ENCODE data around the gene SPINT4.

SPINT4 gene

GRCh38 chr20:45727044-45727443 is 4.9 kb downstream of the SPINT4 start:
- TF ChIP-seq SIN3A (IDR thresholded peaks at IDR 0.05; ENCODE audit: borderline replicate concordance, insufficient read depth, low read length) (no peak), TAF1 (IDR thresholded peaks at IDR 0.05; ENCODE audit: borderline replicate concordance, insufficient read depth, low read length) (no peak), FOXP2 (optimal IDR thresholded peaks at IDR 0.05; ENCODE audit: borderline replicate concordance, extremely low read depth, extremely low read length, insufficient read depth) (no peak), REST (IDR thresholded peaks at IDR 0.05; ENCODE audit: insufficient read depth in 1 of 2, low read depth in 2 of 2, low read length in 2 of 2) (no peak), POLR2AphosphoS5 (IDR thresholded peaks at IDR 0.05; ENCODE audit: low read depth, low read length) (no peak)

GRCh38 chr20:45732199-45732598 is 10.1 kb downstream of the SPINT4 start:
- TF ChIP-seq POLR2AphosphoS5 (IDR thresholded peaks at IDR 0.05; ENCODE audit: low read depth, low read length), result no peak
- no peak for TF ChIP-seq FOXP2 (optimal IDR thresholded peaks at IDR 0.05; ENCODE audit: borderline replicate concordance, extremely low read depth, extremely low read length, insufficient read depth)
- no peak for TF ChIP-seq SIN3A (IDR thresholded peaks at IDR 0.05; ENCODE audit: borderline replicate concordance, insufficient read depth, low read length)
- TF ChIP-seq TAF1 (IDR thresholded peaks at IDR 0.05; ENCODE audit: borderline replicate concordance, insufficient read depth, low read length), result no peak
- no peak for TF ChIP-seq REST (IDR thresholded peaks at IDR 0.05; ENCODE audit: insufficient read depth in 1 of 2, low read depth in 2 of 2, low read length in 2 of 2)

GRCh38 chr20:45735552-45735951 is 13.4 kb downstream of the SPINT4 start:
- TF ChIP-seq FOXP2 (optimal IDR thresholded peaks at IDR 0.05; ENCODE audit: borderline replicate concordance, extremely low read depth, extremely low read length, insufficient read depth), result no peak
- TF ChIP-seq TAF1 (IDR thresholded peaks at IDR 0.05; ENCODE audit: borderline replicate concordance, insufficient read depth, low read length), result no peak
- TF ChIP-seq POLR2AphosphoS5 (IDR thresholded peaks at IDR 0.05; ENCODE audit: low read depth, low read length), result no peak
- no peak for TF ChIP-seq REST (IDR thresholded peaks at IDR 0.05; ENCODE audit: insufficient read depth in 1 of 2, low read depth in 2 of 2, low read length in 2 of 2)
- no peak for TF ChIP-seq SIN3A (IDR thresholded peaks at IDR 0.05; ENCODE audit: borderline replicate concordance, insufficient read depth, low read length)

GRCh38 chr20:45735988-45736387 is 13.8 kb downstream of the SPINT4 start:
- TF ChIP-seq REST (IDR thresholded peaks at IDR 0.05; ENCODE audit: insufficient read depth in 1 of 2, low read depth in 2 of 2, low read length in 2 of 2) (no peak), SIN3A (IDR thresholded peaks at IDR 0.05; ENCODE audit: borderline replicate concordance, insufficient read depth, low read length) (no peak), TAF1 (IDR thresholded peaks at IDR 0.05; ENCODE audit: borderline replicate concordance, insufficient read depth, low read length) (no peak), POLR2AphosphoS5 (IDR thresholded peaks at IDR 0.05; ENCODE audit: low read depth, low read length) (no peak), FOXP2 (optimal IDR thresholded peaks at IDR 0.05; ENCODE audit: borderline replicate concordance, extremely low read depth, extremely low read length, insufficient read depth) (no peak)

GRCh38 chr20:45742596-45742995 is 20.4 kb downstream of the SPINT4 start:
- TF ChIP-seq REST (IDR thresholded peaks at IDR 0.05; ENCODE audit: insufficient read depth in 1 of 2, low read depth in 2 of 2, low read length in 2 of 2) (no peak), POLR2AphosphoS5 (IDR thresholded peaks at IDR 0.05; ENCODE audit: low read depth, low read length) (no peak), FOXP2 (optimal IDR thresholded peaks at IDR 0.05; ENCODE audit: borderline replicate concordance, extremely low read depth, extremely low read length, insufficient read depth) (no peak), TAF1 (IDR thresholded peaks at IDR 0.05; ENCODE audit: borderline replicate concordance, insufficient read depth, low read length) (no peak), SIN3A (IDR thresholded peaks at IDR 0.05; ENCODE audit: borderline replicate concordance, insufficient read depth, low read length) (no peak)
